K562 (cell line): ENCODE data around the gene IFT172. TPM values are rescaled to one million over a fixed set of nuclear protein-coding genes. Genes with fewer than 3 reads are reported as not detected.
A peak's percentile ranks its signal among the peaks of the same experiment; 100 is the strongest.

Source experiments
- ATAC-seq: fragments of 200-7000 bp; cut with Tn5 transposase; 3 replicates; pipeline ENCODE4 v1.9.1; 2020; ENCODE audit warnings: moderate library complexity
- BruUV-seq: library from RNA; stranded (reverse); fragments of 400-500 nt; replicated peaks from 2 replicates; lab custom pipeline; 2021; lab: Mats Ljungman, UMichigan
- CTCF ChIA-PET: fragments of 300-600 bp; formaldehyde crosslinking; extraction: SDS; loops from one replicate; lab custom pipeline; 2021; ENCODE audit warnings: low intra/inter-chr PET ratio; lab: Yijun Ruan, JAX
- POLR2A ChIA-PET: fragments of 300-600, 350-650 bp; sonication (Branson Sonifier 250); formaldehyde crosslinking; extraction: SDS; loops from one replicate; lab custom pipeline; 2021; ENCODE audit warnings: antibody characterized with exemption, inconsistent platforms; lab: Yijun Ruan, JAX
- DNase-seq, 4 experiments: peaks; one replicate each; pipeline versions ENCODE4 v3.0.0 to v3.0.0-alpha.2; 2011 to 2018; ENCODE audit warnings: low spot score in 3 of 4, mixed read lengths in 3 of 4; ENCODE audit errors: extremely low read depth in 1 of 4
- FAIRE-seq: peaks from 2 replicates; lab custom pipeline; 2011; peaks lifted over from hg19 to GRCh38; lab: Jason Lieb, UNC
- H2AFZ ChIP-seq: 2 replicates; pipeline ENCODE4 v1.6.0; 2011; ENCODE audit warnings: low read depth, low read length, control low read depth, inconsistent platforms
- H3K27ac ChIP-seq: fragments of 200-600 bp; 3 replicates; pipeline ENCODE4 v1.8.0; 2011; ENCODE audit warnings: low read depth, mild to moderate bottlenecking, control low read depth, inconsistent platforms, low read length, moderate library complexity, mixed read lengths; ENCODE audit errors: extremely low read depth
- H3K27me3 ChIP-seq, 2 experiments: fragments of 300-600 bp in 1 of 2; 2 replicates in 1 of 2; 3 replicates in 1 of 2; pipeline versions ENCODE4 v1.6.0 to v1.8.0; 2011; ENCODE audit warnings: inconsistent platforms in 2 of 2, low read length in 2 of 2, mild to moderate bottlenecking in 1 of 2, mixed read lengths in 1 of 2, moderate library complexity in 1 of 2; ENCODE audit not compliant: control insufficient read depth in 2 of 2, insufficient read depth in 2 of 2
- H3K36me3 ChIP-seq: fragments of 300-600 bp; 3 replicates; pipeline ENCODE4 v1.8.0; 2011; ENCODE audit warnings: mild to moderate bottlenecking, low read length, inconsistent platforms; ENCODE audit not compliant: control insufficient read depth, insufficient read depth
- H3K4me1 ChIP-seq, 2 experiments: fragments of 200-600 bp in 1 of 2; replicated peaks in 1 of 2; 2 replicates in 1 of 2; 3 replicates in 1 of 2; pipeline versions ENCODE4 v1.5.1 to v1.8.0; 2011; ENCODE audit warnings: inconsistent platforms in 2 of 2, low read length in 2 of 2, mild to moderate bottlenecking in 1 of 2, mixed read lengths in 1 of 2, moderate library complexity in 1 of 2; ENCODE audit not compliant: control insufficient read depth in 2 of 2, insufficient read depth in 2 of 2
- H3K4me2 ChIP-seq: 2 replicates; pipeline ENCODE4 v1.6.1; 2011; ENCODE audit warnings: low read length, control low read depth, inconsistent platforms, mixed read lengths; ENCODE audit not compliant: insufficient read depth
- H3K4me3 ChIP-seq: fragments of 200-600 bp; sonication (generic), shearing (Covaris generic); 2 replicates; pipeline ENCODE4 v1.5.1; 2016; ENCODE audit warnings: control low read depth, inconsistent platforms
- H3K79me2 ChIP-seq: fragments of 200-600 bp; 3 replicates; pipeline ENCODE4 v1.8.0; 2011; ENCODE audit warnings: low read length, inconsistent platforms; ENCODE audit not compliant: control insufficient read depth, insufficient read depth
- H3K9ac ChIP-seq, 2 experiments: 2 replicates each; pipeline versions ENCODE4 v1.6.0 to v1.6.1; 2011; ENCODE audit warnings: low read depth in 2 of 2, low read length in 2 of 2, control low read depth in 1 of 2, inconsistent platforms in 1 of 2, mild to moderate bottlenecking in 1 of 2, mixed read lengths in 1 of 2; ENCODE audit not compliant: insufficient read depth in 1 of 2
- H3K9me1 ChIP-seq: one replicate; pipeline ENCODE4 v1.6.0; 2011; ENCODE audit warnings: inconsistent platforms, mild to moderate bottlenecking, low read length, moderate library complexity; ENCODE audit not compliant: control insufficient read depth, insufficient read depth
- H3K9me3 ChIP-seq: replicated peaks from 2 replicates; pipeline ENCODE4 v1.5.1; 2011; ENCODE audit warnings: low read depth, low read length, inconsistent platforms; ENCODE audit not compliant: control insufficient read depth, insufficient read depth
- H4K20me1 ChIP-seq: replicated peaks from 2 replicates; pipeline ENCODE4 v1.6.1; 2011; ENCODE audit warnings: low read length, inconsistent platforms, mixed read lengths; ENCODE audit not compliant: control insufficient read depth, insufficient read depth
- PATZ1 ChIP-seq: fragments of 250-450 bp; sonication (Bioruptor Pico); IDR thresholded peaks from 2 replicates; pipeline ENCODE4 v1.5.0; 2020; ENCODE audit warnings: mild to moderate bottlenecking, borderline replicate concordance
- WGBS: fragments of 100-300 bp; shearing (Covaris generic); methylation state at CpG from one replicate; pipeline ENCODE4 v1.1.6; 2016; ENCODE audit warnings: low coverage, mixed read lengths; ENCODE audit not compliant: insufficient coverage; ENCODE audit errors: missing lambda C conversion rate; 5-methylcytosine and 5-hydroxymethylcytosine counted together
- in situ Hi-C: fragments of 300-500 bp; cut with MboI; formaldehyde crosslinking; loops from 4 replicates; pipeline ENCODE4 v1.15.0; 2018; ENCODE audit warnings: inconsistent platforms, mixed read lengths
- intact Hi-C: fragments of 100-400 bp; cut with micrococcal nuclease; formaldehyde crosslinking; loops from 2 replicates; pipeline ENCODE4 v1.14.2; 2022
- polyA plus RNA-seq, 8 experiments: library from polyadenylated mRNA; depleted of rRNA in 4 of 8; stranded (reverse) in 5 of 8; unstranded in 3 of 8; fragments of >200 nt; fragmentation: Nextera tagmentation in 2 of 8; fragmentation: Illumina TruSeq in 1 of 8; extraction: Ambion mirVana in 2 of 8; extraction: Trizol in 1 of 8; gene quantifications; 2 replicates each; pipeline versions ENCODE4 v1.2.1 to v1.2.3, GENCODE V29; 2011 to 2014; ENCODE audit warnings: inconsistent platforms in 1 of 8, missing spikeins in 1 of 8
- total RNA-seq, 7 experiments: library from RNA; depleted of rRNA in 6 of 7; stranded (reverse); fragments of >200 nt in 6 of 7; fragmentation: Illumina TruSeq in 2 of 7; extraction: Trizol in 2 of 7; gene quantifications; 2 replicates each; pipeline versions ENCODE4 v1.2.1 to v1.2.3, GENCODE V29; 2011 to 2021; ENCODE audit warnings: low replicate concordance in 1 of 7

IFT172 gene
- total and polyA plus RNA-seq, 9 of the 15 experiments (the other 6 are each of a cell fraction or from before 2014, with no cell fraction given): 5.6 to 19.1 (median 13.5) TPM

- WGBS: 95% methylated on average over 5 of the region's 6 CpGs
Observed at GRCh38 chr2:27435628-27436027, 53.9 kb downstream of the IFT172 start.

More at GRCh38 chr2:27435628-27436027, 53.9 kb downstream of the IFT172 start:
- Histone ChIP-seq H3K9ac (peak overlapping the region in 1 of 2 experiments; percentile 61; a peak in 1 of 4 replicates), H3K4me2 (no peak overlapping the region), H3K4me1 (peaks cover 5 to 8% of the 10 kb centered on the region in 2 experiments; a peak in 4 of 5 replicates), H3K36me3 (peaks cover 78% of the 10 kb centered on the region), H2AFZ (no peak overlapping the region), H3K27ac (no peak overlapping the region), H4K20me1 (no peaks in the 10 kb centered on the region; the same call in 1 of the 2 replicates), H3K27me3 (no peaks in the 10 kb centered on the region), H3K9me3 (no peaks in the 10 kb centered on the region), H3K79me2 (peaks cover 20% of the 10 kb centered on the region), H3K9me1 (no peaks in the 10 kb centered on the region), H3K4me3 (no peak overlapping the region)
- ATAC-seq (no peak), FAIRE-seq (no peak), DNase-seq (no peak)
- ChIA-PET CTCF (no interaction called here), POLR2A (interaction anchor here (0.5 to 0.7 kb wide), 3 partner anchors 8 to 222 kb away, joined by 3 to 4 read pairs (median 3); no protein-coding TSS in a partner anchor)
- intact Hi-C loops: no loop called here
- in situ Hi-C loops: no loop called here
- TF ChIP-seq PATZ1 (CRISPR knock-in tag): no peak
- no TSS peak for BruUV-seq
